ENCODE data around the gene EML4. TPM values are rescaled to one million over a fixed set of nuclear protein-coding genes. Genes with fewer than 3 reads are reported as not detected.

EML4 gene
- total and polyA plus RNA-seq, 2 of the 13 experiments (the other 11 are each of a cell fraction or from before 2014, with no cell fraction given): 243 to 476 TPM

DNA sequence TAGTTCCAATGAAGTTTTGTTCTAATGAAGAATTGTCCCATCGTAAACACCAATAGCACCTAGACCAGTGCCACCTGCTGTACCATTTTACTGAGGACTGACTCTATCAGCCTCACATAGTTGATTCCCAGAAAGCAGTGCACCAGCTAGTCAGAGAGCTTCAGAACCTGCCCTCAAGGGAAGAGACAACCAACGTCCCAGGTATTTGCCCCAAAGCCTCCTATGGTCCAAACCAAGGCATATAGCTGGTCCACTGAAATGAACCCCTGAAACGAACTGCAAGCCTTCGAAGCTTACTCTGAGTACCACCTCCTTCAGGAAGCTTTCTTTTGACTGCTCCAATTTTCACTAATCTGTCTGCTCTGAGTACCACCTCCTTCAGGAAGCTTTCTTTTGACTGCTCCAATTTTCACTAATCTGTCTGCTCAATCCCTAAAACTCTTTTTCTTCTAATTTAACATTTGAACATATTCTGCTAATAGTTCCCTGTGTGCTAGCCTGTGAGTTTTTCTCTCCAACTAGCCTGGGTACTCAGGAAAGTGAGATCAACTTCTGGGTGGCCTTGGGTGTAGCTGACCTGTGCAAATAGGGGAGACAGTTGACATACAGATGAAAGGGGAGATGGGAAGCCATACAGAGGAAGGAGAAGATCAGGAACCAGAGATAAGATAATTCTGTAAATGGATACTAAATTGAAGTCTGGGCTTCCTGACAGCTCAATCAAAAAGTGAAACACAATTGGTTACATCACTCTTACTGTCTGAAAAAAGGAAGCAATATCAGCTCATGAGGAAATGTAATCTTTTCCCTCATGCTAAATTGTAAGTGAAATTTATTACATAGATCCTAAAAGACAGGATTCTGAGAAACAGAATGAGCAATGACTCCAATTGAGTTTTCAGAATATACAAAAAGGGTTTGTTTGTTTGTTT is 33.5 kb upstream of the EML4 start (continued):
- TF ChIP-seq ATF6 (CRISPR knock-in tag; conservative IDR thresholded peaks at IDR 0.05) (no peak), ZNF704 (CRISPR knock-in tag; IDR thresholded peaks at IDR 0.05; ENCODE audit: borderline replicate concordance) (no peak), RARG (CRISPR knock-in tag; IDR thresholded peaks at IDR 0.05; ENCODE audit: low read depth) (peak; percentile 4; the same call in 1 of the 2 replicates), NR2F2 (IDR thresholded peaks at IDR 0.05; ENCODE audit: borderline replicate concordance, low read depth) (peak; percentile 96), BCL6 (CRISPR knock-in tag; IDR thresholded peaks at IDR 0.05) (peak; percentile 93), ATF7-NPFF (CRISPR knock-in tag; IDR thresholded peaks at IDR 0.05; ENCODE audit: low read depth) (peak; percentile 12; the same call in 1 of the 2 replicates)
- TF ChIP-seq, protein P1, sequence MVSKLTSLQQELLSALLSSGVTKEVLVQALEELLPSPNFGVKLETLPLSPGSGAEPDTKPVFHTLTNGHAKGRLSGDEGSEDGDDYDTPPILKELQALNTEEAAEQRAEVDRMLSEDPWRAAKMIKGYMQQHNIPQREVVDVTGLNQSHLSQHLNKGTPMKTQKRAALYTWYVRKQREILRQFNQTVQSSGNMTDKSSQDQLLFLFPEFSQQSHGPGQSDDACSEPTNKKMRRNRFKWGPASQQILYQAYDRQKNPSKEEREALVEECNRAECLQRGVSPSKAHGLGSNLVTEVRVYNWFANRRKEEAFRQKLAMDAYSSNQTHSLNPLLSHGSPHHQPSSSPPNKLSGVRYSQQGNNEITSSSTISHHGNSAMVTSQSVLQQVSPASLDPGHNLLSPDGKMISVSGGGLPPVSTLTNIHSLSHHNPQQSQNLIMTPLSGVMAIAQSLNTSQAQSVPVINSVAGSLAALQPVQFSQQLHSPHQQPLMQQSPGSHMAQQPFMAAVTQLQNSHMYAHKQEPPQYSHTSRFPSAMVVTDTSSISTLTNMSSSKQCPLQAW (CRISPR knock-in tag; IDR thresholded peaks at IDR 0.05): peak; percentile 99
- TF ChIP-seq, protein P2, sequence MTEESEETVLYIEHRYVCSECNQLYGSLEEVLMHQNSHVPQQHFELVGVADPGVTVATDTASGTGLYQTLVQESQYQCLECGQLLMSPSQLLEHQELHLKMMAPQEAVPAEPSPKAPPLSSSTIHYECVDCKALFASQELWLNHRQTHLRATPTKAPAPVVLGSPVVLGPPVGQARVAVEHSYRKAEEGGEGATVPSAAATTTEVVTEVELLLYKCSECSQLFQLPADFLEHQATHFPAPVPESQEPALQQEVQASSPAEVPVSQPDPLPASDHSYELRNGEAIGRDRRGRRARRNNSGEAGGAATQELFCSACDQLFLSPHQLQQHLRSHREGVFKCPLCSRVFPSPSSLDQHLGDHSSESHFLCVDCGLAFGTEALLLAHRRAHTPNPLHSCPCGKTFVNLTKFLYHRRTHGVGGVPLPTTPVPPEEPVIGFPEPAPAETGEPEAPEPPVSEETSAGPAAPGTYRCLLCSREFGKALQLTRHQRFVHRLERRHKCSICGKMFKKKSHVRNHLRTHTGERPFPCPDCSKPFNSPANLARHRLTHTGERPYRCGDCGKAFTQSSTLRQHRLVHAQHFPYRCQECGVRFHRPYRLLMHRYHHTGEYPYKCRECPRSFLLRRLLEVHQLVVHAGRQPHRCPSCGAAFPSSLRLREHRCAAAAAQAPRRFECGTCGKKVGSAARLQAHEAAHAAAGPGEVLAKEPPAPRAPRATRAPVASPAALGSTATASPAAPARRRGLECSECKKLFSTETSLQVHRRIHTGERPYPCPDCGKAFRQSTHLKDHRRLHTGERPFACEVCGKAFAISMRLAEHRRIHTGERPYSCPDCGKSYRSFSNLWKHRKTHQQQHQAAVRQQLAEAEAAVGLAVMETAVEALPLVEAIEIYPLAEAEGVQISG (CRISPR knock-in tag; IDR thresholded peaks at IDR 0.05): peak; percentile 61
- TF ChIP-seq, protein P3, sequence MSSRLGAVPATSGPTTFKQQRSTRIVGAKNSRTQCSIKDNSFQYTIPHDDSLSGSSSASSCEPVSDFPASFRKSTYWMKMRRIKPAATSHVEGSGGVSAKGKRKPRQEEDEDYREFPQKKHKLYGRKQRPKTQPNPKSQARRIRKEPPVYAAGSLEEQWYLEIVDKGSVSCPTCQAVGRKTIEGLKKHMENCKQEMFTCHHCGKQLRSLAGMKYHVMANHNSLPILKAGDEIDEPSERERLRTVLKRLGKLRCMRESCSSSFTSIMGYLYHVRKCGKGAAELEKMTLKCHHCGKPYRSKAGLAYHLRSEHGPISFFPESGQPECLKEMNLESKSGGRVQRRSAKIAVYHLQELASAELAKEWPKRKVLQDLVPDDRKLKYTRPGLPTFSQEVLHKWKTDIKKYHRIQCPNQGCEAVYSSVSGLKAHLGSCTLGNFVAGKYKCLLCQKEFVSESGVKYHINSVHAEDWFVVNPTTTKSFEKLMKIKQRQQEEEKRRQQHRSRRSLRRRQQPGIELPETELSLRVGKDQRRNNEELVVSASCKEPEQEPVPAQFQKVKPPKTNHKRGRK (CRISPR knock-in tag; IDR thresholded peaks at IDR 0.05): no peak
- TF ChIP-seq, protein P4, sequence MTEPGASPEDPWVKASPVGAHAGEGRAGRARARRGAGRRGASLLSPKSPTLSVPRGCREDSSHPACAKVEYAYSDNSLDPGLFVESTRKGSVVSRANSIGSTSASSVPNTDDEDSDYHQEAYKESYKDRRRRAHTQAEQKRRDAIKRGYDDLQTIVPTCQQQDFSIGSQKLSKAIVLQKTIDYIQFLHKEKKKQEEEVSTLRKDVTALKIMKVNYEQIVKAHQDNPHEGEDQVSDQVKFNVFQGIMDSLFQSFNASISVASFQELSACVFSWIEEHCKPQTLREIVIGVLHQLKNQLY (CRISPR knock-in tag; IDR thresholded peaks at IDR 0.05): peak; percentile 95
- TF ChIP-seq, protein P5, sequence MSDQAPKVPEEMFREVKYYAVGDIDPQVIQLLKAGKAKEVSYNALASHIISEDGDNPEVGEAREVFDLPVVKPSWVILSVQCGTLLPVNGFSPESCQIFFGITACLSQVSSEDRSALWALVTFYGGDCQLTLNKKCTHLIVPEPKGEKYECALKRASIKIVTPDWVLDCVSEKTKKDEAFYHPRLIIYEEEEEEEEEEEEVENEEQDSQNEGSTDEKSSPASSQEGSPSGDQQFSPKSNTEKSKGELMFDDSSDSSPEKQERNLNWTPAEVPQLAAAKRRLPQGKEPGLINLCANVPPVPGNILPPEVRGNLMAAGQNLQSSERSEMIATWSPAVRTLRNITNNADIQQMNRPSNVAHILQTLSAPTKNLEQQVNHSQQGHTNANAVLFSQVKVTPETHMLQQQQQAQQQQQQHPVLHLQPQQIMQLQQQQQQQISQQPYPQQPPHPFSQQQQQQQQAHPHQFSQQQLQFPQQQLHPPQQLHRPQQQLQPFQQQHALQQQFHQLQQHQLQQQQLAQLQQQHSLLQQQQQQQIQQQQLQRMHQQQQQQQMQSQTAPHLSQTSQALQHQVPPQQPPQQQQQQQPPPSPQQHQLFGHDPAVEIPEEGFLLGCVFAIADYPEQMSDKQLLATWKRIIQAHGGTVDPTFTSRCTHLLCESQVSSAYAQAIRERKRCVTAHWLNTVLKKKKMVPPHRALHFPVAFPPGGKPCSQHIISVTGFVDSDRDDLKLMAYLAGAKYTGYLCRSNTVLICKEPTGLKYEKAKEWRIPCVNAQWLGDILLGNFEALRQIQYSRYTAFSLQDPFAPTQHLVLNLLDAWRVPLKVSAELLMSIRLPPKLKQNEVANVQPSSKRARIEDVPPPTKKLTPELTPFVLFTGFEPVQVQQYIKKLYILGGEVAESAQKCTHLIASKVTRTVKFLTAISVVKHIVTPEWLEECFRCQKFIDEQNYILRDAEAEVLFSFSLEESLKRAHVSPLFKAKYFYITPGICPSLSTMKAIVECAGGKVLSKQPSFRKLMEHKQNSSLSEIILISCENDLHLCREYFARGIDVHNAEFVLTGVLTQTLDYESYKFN (CRISPR knock-in tag; conservative IDR thresholded peaks at IDR 0.05): peak; percentile 97

Measured in HepG2 (cell line).